Measurements from ENCODE around the gene RHOD.

RHOD gene

GRCh38 chr11:67052891-67053290 lies 3.8 kb upstream of the RHOD start:
- no peak for TF ChIP-seq TEAD4 (IDR thresholded peaks at IDR 0.05)
- no peak for TF ChIP-seq MAX (IDR thresholded peaks at IDR 0.05)
- TF ChIP-seq CEBPB (IDR thresholded peaks at IDR 0.05) = no peak
- no peak for TF ChIP-seq RAD21 (IDR thresholded peaks at IDR 0.05; ENCODE audit: low read depth)
- TF ChIP-seq TAF1 (IDR thresholded peaks at IDR 0.05; ENCODE audit: low read depth) = no peak
- TF ChIP-seq EP300 (IDR thresholded peaks at IDR 0.05; ENCODE audit: borderline replicate concordance) = no peak
- no peak for TF ChIP-seq NFIC (IDR thresholded peaks at IDR 0.05)
- no peak for TF ChIP-seq USF1 (IDR thresholded peaks at IDR 0.05)
- no peak for TF ChIP-seq FOXM1 (IDR thresholded peaks at IDR 0.05; ENCODE audit: borderline replicate concordance, low read depth)
- TF ChIP-seq EGR1 (IDR thresholded peaks at IDR 0.05) = no peak
- TF ChIP-seq ZBTB7A (IDR thresholded peaks at IDR 0.05; ENCODE audit: low read depth) = no peak
- TF ChIP-seq, protein P1, sequence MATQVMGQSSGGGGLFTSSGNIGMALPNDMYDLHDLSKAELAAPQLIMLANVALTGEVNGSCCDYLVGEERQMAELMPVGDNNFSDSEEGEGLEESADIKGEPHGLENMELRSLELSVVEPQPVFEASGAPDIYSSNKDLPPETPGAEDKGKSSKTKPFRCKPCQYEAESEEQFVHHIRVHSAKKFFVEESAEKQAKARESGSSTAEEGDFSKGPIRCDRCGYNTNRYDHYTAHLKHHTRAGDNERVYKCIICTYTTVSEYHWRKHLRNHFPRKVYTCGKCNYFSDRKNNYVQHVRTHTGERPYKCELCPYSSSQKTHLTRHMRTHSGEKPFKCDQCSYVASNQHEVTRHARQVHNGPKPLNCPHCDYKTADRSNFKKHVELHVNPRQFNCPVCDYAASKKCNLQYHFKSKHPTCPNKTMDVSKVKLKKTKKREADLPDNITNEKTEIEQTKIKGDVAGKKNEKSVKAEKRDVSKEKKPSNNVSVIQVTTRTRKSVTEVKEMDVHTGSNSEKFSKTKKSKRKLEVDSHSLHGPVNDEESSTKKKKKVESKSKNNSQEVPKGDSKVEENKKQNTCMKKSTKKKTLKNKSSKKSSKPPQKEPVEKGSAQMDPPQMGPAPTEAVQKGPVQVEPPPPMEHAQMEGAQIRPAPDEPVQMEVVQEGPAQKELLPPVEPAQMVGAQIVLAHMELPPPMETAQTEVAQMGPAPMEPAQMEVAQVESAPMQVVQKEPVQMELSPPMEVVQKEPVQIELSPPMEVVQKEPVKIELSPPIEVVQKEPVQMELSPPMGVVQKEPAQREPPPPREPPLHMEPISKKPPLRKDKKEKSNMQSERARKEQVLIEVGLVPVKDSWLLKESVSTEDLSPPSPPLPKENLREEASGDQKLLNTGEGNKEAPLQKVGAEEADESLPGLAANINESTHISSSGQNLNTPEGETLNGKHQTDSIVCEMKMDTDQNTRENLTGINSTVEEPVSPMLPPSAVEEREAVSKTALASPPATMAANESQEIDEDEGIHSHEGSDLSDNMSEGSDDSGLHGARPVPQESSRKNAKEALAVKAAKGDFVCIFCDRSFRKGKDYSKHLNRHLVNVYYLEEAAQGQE (IDR thresholded peaks at IDR 0.05; ENCODE audit: low read depth) = no peak
- no peak for TF ChIP-seq YY1 (IDR thresholded peaks at IDR 0.05; ENCODE audit: low read depth)
- TF ChIP-seq TCF12 (IDR thresholded peaks at IDR 0.05; ENCODE audit: low read depth) = no peak
- no peak for TF ChIP-seq CREB1 (IDR thresholded peaks at IDR 0.05; ENCODE audit: low read depth)

DNA sequence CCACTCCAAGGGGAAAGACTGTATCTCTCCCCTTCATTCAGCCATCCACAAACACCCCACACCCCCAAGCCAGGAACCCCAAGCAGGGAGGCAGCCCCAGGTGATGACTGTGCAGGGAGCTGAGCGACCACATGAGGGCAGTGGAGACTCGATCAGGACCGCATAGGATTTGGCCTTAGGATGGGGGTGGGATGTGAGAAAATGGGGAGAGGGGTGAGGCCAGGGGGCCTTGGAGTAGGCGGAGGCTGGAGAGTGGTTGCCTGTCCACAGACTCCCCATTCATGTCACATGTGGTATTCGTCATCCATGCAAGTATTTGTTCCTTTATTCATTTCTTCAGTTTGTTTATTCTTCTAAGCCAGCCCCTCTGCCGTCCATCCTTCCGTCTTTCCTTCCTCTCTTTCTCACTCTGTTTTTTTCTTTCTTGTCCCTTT lies 2.7 kb upstream of the RHOD start:
- TF ChIP-seq TCF12 (IDR thresholded peaks at IDR 0.05; ENCODE audit: low read depth) (no peak), ZBTB7A (IDR thresholded peaks at IDR 0.05; ENCODE audit: low read depth) (peak; percentile 71; the same call in 1 of the 2 replicates), RAD21 (IDR thresholded peaks at IDR 0.05; ENCODE audit: low read depth) (peak; percentile 89)

GRCh38 chr11:67054346-67054835 lies 2.3 kb upstream of the RHOD start:
- no peak for TF ChIP-seq TEAD4 (IDR thresholded peaks at IDR 0.05)
- no peak for TF ChIP-seq CEBPB (IDR thresholded peaks at IDR 0.05)
- no peak for TF ChIP-seq CREB1 (IDR thresholded peaks at IDR 0.05; ENCODE audit: low read depth)
- TF ChIP-seq RAD21 (IDR thresholded peaks at IDR 0.05; ENCODE audit: low read depth) = no peak
- TF ChIP-seq FOXM1 (IDR thresholded peaks at IDR 0.05; ENCODE audit: borderline replicate concordance, low read depth) = no peak
- no peak for TF ChIP-seq EGR1 (IDR thresholded peaks at IDR 0.05)
- TF ChIP-seq TAF1 (IDR thresholded peaks at IDR 0.05; ENCODE audit: low read depth) = no peak
- TF ChIP-seq ZBTB7A (IDR thresholded peaks at IDR 0.05; ENCODE audit: low read depth) = no peak
- no peak for TF ChIP-seq MAX (IDR thresholded peaks at IDR 0.05)
- no peak for TF ChIP-seq USF1 (IDR thresholded peaks at IDR 0.05)
- TF ChIP-seq EP300 (IDR thresholded peaks at IDR 0.05; ENCODE audit: borderline replicate concordance) = no peak
- no peak for TF ChIP-seq YY1 (IDR thresholded peaks at IDR 0.05; ENCODE audit: low read depth)
- no peak for TF ChIP-seq TCF12 (IDR thresholded peaks at IDR 0.05; ENCODE audit: low read depth)
- no peak for TF ChIP-seq NFIC (IDR thresholded peaks at IDR 0.05)
- TF ChIP-seq, protein P1 (IDR thresholded peaks at IDR 0.05; ENCODE audit: low read depth) = no peak

DNA sequence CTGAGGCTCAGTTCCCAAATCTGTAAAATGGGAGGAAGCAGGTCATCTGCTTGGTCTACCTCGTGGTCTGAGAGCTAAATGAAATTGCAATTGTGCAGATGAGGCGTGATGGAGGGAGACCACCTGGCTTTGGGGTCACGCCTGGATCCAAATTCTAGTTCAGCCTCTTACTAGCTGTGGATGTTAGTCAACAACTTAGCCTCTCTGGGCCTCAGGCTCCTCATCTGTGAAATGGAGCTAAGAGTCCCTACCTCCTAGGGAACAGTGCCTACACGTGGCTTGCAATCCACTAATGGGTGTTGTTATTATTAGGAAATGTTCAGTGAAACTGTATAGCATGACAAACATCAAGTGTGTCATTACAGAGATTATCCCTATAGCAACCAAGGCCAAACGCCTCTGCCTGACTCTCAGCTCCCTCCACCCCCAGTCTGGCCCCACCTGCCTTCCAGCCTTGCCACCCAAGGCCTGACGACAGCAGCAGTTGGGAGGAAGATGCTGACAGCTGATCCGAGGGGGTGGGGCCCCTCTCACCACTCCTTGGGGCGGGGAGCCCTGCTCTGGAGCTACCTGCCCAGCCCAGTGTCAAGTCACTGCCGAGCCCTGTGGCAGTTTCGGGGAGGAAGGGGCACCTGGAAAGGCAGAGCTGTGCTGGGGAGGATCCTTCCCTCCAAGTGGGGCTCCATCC lies 1.7 kb upstream of the RHOD start:
- TF ChIP-seq ZBTB7A (IDR thresholded peaks at IDR 0.05; ENCODE audit: low read depth) (no peak; the same call in 1 of the 2 replicates), USF1 (IDR thresholded peaks at IDR 0.05) (no peak; the same call in 1 of the 2 replicates), TEAD4 (IDR thresholded peaks at IDR 0.05) (no peak), CEBPB (IDR thresholded peaks at IDR 0.05) (no peak), FOXM1 (IDR thresholded peaks at IDR 0.05; ENCODE audit: borderline replicate concordance, low read depth) (no peak), NFIC (IDR thresholded peaks at IDR 0.05) (no peak), YY1 (IDR thresholded peaks at IDR 0.05; ENCODE audit: low read depth) (no peak), MAX (IDR thresholded peaks at IDR 0.05) (no peak)
- TF ChIP-seq, protein P1 (IDR thresholded peaks at IDR 0.05; ENCODE audit: low read depth) = no peak
